Renal cortex interstitium (tissue), 11 donors: Measurements from ENCODE around the gene ETV5. TPM values are rescaled to one million over a fixed set of nuclear protein-coding genes. Genes with fewer than 3 reads are reported as not detected.

Experiments
- DNase-seq, 11 donors: peaks; one replicate each; pipeline ENCODE4 v3.0.0-alpha.2; 2013; ENCODE audit warnings: low read depth in 9 of 11, low spot score in 4 of 11; ENCODE audit errors: extremely low read depth in 1 of 11
- polyA plus RNA-seq, 3 donors: library from polyadenylated mRNA; unstranded; fragments of 120-200 nt; gene quantifications; one replicate each; pipeline ENCODE4 v1.2.1, GENCODE V29; 2013; ENCODE audit not compliant: insufficient read length in 3 of 3

Gene ETV5
- polyA plus RNA-seq, 3 donors = 30.2 to 34.2 (median 30.7) TPM

DNA sequence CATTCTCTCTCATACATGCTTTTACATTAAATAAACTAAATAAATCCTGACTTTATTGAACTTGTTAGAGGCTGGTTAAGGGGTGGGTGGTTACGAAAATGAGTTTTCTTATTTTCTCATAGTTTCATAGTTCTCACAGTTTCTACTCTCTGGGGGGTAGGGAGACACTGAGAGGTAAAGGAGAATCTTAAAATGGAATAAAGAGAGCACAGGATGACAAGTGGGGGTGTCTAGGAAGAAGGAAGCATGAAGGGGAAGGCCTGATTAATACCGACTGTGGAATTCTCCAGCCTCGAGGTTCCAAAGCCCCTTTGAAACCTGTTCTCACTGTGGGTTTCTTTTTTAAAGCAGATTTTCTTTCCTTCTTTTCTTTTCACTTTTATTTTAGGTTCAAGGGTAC lies 104.7 kb downstream of the ETV5 start:
- DNase-seq = no peak

DNA sequence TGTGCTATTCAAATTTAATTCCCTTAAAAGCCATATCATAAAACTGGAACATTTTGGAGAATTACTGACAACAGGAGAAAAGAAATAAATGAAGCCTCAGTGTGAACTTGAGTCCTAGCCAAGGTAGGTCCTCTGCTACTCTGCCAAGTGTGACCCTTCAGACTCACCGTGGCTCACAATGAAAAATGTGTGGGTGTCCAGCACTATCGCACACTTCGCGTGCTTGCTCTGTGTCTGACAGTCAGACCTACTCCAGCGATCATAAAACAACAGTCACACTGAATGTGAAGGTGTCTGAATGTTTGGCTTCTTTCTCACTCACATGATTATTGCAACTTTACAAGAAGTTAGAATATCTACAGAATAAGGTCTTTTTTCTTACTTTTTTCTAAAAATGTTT lies 105.3 kb downstream of the ETV5 start:
- DNase-seq = no peak

DNA sequence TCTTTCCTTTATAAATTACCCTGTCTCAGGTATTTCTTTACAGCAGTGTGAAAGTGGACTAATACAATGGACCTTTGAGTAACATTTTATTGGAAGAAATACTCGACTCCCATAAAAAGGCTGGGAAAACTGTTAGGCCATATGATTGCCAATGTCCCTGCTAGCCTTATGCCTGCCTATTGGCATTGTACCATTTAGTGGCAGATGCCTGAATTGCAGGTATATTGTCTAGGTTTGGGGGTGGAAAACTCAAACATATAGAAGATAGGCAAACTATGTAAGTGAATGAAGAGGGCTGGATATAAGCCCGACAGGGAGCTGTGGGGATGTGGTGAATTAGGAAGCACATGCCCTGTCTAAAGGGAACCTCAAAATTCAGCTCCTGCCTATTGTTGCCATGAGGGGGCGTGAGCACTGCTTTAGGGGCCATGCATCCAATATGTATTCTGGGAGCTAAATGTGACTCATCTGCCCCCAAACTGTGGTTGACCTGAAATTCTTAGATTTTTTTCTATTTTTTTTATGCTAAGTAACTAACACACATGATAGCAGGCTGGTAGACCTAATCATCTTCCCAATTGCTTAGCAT lies 105.9 kb downstream of the ETV5 start:
- no peak for DNase-seq

DNA sequence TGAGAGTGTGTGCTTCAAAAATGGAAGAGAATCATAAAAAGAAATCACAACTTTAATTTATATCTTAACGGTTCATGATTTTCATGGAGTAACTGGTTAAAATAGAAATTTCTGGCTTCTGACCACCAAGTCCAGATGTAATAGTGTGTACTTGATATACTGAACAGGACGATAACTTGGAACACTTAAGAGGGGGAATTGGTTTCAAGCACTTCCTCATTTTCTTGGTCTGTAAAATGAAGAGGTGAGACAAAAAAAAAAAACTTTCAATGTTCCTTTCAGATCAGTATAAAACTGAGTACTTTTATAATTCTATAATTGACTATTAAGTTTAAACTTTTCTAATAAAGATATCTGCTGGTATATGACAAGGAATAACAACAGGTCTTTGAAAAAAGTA lies 107.0 kb downstream of the ETV5 start:
- no peak for DNase-seq

DNA sequence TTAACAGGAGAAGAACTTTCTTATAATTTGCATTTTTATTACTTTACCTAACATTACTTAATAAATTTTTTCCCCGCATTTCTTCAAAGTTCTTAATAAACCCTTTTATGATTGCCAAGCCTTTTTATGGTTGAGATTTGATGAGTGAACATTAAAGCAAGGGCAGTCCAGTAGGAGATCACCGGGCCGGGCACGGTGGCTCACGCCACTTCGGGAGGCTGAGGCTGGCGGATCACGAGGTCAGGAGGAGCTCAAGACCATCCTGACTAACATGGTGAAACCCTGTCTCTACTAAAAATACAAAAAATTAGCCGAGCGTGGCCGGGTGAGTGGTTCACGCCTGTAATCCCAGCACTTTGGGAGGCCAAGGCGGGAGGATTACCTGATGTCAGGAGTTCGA lies 109.7 kb downstream of the ETV5 start:
- DNase-seq = no peak

DNA sequence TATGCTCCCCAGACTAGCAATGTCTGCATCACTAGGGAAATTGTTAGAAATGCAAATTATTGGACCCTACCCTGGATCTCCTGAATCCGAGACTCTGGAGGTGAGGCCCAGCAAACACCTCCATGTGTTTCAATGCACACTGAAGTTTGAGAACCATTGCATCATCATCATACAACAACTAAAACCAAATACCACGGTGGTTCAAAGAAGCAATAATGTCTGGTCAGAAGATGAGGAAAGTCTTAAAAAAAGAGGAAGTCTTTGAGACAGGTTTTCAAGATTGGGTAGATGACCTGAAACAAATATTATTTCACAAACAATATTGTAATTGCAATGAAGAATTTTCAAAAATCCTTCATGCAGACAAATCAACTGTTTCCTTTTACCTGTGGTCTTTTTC lies 110.8 kb downstream of the ETV5 start:
- no peak for DNase-seq

DNA sequence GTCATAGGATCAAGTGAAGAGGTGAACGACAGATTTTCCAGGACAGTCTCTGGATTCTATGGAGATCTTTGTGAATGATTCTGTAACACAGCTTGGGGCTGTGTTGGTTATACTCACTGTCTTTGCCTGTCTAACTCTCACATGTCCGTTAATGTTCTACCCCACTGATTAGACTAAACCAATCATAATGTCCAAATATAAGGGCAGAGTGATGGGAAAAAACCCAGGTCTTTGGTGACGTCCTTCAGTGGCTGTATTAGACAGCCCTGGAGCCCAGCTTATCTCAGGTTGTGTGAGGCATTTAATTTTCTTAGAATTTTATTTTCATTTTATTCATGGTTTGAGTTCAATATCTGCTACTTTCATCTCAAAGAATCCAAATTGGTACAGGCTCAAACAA lies 111.8 kb downstream of the ETV5 start:
- DNase-seq = no peak

Other genes starting within 250 kb of the ETV5 start
- gene TRA2B, start 171.1 kb downstream of the ETV5 start, polyA plus RNA-seq = 100 to 1,000 TPM; 256 to 317 (median 293) TPM